Neuron (in vitro differentiated cells): ENCODE data around the gene CASTOR1.

Source experiments
- H2AFZ ChIP-seq: one replicate; pipeline ENCODE4 v1.6.1; 2013; ENCODE audit warnings: low read depth, mild to moderate bottlenecking, inconsistent platforms, low read length, moderate library complexity
- H3K27me3 ChIP-seq: one replicate; pipeline ENCODE4 v1.6.1; 2013; ENCODE audit warnings: low read length; ENCODE audit not compliant: insufficient read depth
- H3K36me3 ChIP-seq: one replicate; pipeline ENCODE4 v1.6.1; 2013; ENCODE audit warnings: low read length; ENCODE audit not compliant: insufficient read depth
- H3K4me1 ChIP-seq: one replicate; pipeline ENCODE4 v1.6.1; 2013; ENCODE audit warnings: low read length; ENCODE audit not compliant: insufficient read depth
- H3K4me3 ChIP-seq: 2 replicates; pipeline ENCODE4 v1.5.1; 2013; ENCODE audit warnings: mild to moderate bottlenecking, low read length, moderate library complexity
- H3K9me3 ChIP-seq: one replicate; pipeline ENCODE4 v1.6.1; 2013; ENCODE audit warnings: low read length

CASTOR1 gene

DNA sequence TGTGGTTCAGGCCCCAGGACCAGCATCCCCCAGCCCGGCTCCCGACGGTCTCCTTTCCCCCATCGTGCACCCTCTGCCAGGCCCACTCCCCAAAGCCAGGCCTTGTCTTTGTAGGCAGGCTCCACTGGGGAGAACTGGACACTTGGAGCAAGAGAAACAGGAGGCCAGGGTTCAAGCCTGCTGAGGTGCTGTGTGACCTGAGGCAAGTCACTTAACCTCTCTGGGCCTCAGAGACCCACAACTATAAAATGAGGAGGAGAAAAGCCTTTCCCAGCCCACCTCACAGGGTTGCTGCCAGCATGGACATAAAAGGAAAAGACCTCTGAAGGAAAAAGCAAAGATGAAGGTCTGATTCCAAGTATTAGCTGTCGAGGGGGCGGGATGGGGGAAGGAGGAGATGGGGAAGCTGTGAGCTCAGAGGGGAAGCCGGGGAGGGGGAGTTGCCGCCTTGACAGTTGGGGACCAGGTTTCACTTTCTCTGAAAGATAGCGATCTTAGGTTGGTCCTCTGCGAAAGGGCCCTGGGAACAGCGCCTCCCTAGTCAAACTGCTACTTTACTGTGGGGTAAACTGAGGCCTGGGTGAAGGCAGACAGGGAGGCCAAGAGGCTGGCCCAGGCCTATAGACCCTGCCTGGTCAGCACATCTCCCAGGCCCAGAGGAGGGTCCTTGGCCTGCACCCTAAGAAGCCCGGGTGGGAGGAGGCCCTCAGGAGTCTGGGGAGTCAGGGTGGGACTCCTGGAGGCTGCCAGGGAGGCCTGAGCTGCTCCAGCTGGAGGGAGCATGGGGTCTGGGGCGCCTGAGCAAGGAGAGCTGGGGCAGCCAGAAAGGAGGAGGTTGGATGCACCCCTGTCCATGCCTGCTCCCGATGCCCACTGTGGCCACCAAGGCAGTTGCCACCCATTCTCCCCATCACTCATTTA is 21.7 kb downstream of the CASTOR1 start:
- Histone ChIP-seq H2AFZ (no peak overlapping the region), H3K27me3 (peaks cover 8% of the 10 kb centered on the region), H3K4me1 (peaks cover 5% of the 10 kb centered on the region), H3K9me3 (no peaks in the 10 kb centered on the region), H3K4me3 (no peak overlapping the region), H3K36me3 (no peaks in the 10 kb centered on the region)

- no peak within 1 kb of the TSS for H3K4me3 ChIP-seq
- peaks cover 14% of the 10 kb centered on the region for H3K4me1 ChIP-seq
- H3K36me3 ChIP-seq, result no peaks in the 10 kb centered on the region
Measured at GRCh38 chr22:30266445-30267381, 22.6 kb downstream of the CASTOR1 start, which contains the start of gene OSM. Gene OSM, minus strand, starts transcription at chr22:30266851. Its CDS starts 52 bp downstream, at chr22:30266799.

DNA sequence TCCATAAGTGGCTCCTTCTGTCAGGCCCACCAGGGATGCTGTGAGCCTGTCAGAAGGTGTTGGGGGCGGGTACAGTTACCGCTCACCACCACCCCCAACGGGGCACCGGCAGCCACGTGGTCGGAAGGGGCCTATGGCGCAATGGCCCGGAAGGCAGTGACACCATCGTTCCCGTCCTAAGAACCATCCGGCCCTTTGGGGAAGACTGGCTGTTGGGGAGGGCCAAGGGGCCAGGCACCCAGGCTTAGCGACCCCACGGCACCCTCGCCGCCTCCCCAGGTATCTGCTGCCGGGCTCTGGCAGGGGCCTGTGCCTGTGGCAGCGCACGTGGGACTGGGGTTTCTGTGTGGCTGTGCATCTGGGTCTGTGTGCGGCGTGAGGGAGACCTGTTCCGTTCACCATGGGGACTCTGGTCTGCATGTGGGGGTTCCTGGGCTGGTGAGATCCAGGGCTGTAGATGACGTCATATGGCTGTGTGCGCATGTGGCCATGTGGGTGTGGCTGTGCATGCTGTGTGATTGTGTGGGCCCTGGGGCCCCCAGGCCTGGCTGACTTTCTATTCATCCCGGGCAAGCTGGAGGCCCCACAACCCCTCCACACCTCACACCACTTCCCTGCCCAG is 23.4 kb downstream of the CASTOR1 start:
- no peaks in the 10 kb centered on the region for H3K9me3 ChIP-seq
- peaks cover 8% of the 10 kb centered on the region for H3K27me3 ChIP-seq
- no peaks in the 10 kb centered on the region for H3K36me3 ChIP-seq
- no peak overlapping the region for H2AFZ ChIP-seq
- H3K4me1 ChIP-seq, result peaks cover 20% of the 10 kb centered on the region
- no peak overlapping the region for H3K4me3 ChIP-seq

More at GRCh38 chr22:30266445-30267381, 22.6 kb downstream of the CASTOR1 start, which contains the start of gene OSM:
- H2AFZ ChIP-seq, result no peak within 1 kb of the TSS
- H3K9me3 ChIP-seq, result no peaks in the 10 kb centered on the region
- H3K27me3 ChIP-seq, result peaks cover 8% of the 10 kb centered on the region

GRCh38 chr22:30265131-30265720 is 24.1 kb downstream of the CASTOR1 start:
- no peak overlapping the region for H3K4me3 ChIP-seq
- H3K9me3 ChIP-seq, result no peaks in the 10 kb centered on the region
- H2AFZ ChIP-seq, result no peak overlapping the region
- H3K36me3 ChIP-seq, result no peaks in the 10 kb centered on the region
- peaks cover 8% of the 10 kb centered on the region for H3K27me3 ChIP-seq
- peaks cover 20% of the 10 kb centered on the region for H3K4me1 ChIP-seq

DNA sequence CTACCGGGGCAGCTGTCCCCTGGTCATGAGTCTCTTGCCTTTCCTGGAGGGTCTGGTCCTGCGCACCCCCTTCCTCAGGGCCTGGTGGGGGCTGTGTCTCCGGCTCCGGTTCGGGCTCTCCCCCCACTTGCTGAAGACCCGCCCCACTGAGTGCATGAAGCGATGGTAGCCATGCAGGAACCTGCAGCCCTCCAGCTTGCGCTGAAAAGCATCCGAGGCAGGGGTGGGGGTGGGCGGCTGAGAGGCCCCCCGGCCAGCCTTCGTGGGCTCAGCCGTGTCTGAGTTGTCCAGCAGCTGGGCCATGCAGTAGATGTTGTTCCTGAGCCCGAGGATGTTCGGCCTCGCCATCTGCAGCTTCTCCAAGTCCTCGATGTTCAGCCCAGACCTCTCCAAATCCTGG is 25.4 kb downstream of the CASTOR1 start:
- Histone ChIP-seq H3K4me1 (peaks cover 20% of the 10 kb centered on the region), H2AFZ (no peak overlapping the region), H3K4me3 (no peak overlapping the region), H3K27me3 (peaks cover 8% of the 10 kb centered on the region), H3K9me3 (no peaks in the 10 kb centered on the region), H3K36me3 (no peaks in the 10 kb centered on the region)

DNA sequence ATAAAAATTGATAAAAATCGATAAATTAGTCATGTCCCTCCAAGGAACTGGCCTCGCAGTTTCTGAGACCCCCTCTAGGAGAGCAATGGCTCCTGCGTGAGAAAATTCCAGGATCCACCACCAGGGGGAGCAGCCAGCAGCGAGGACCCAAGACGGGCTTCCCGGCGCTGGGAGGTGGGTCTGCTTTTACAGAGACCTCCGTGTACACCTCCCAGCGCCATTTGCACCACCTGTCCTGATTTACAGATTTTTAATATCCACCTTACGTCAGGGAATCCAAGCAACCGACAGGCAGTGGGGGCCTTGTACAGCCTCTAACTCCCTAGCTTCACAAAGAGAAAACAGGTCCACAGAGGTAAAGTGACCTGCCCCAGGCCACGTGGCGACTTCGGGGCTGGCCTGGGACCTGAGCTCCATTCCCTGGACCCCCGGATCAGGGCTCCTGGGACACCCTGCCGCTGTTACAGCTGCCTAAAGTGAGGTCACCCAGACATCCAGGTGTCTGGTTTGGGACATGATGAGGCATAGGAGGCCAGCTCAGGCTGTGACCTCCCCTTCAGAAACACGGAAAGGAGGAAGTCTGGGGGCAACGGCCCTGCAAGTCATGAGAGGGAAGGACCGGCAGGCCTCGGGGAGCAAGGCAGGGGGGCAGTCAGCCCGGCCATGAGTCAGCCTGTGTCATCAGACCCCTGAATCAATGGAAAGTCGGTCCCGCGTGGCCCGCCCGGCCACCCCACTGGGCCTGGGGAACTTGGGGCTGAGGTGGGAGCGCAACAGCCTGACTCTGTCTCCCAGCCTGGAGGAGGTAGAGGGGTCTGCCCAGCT is 26.2 kb downstream of the CASTOR1 start:
- Histone ChIP-seq H3K4me3 (no peak overlapping the region), H3K36me3 (no peaks in the 10 kb centered on the region), H3K4me1 (peaks cover 22% of the 10 kb centered on the region), H3K9me3 (no peaks in the 10 kb centered on the region), H3K27me3 (peaks cover 8% of the 10 kb centered on the region), H2AFZ (no peak overlapping the region)

GRCh38 chr22:30262112-30262511 is 27.2 kb downstream of the CASTOR1 start:
- H3K9me3 ChIP-seq, result no peaks in the 10 kb centered on the region

DNA sequence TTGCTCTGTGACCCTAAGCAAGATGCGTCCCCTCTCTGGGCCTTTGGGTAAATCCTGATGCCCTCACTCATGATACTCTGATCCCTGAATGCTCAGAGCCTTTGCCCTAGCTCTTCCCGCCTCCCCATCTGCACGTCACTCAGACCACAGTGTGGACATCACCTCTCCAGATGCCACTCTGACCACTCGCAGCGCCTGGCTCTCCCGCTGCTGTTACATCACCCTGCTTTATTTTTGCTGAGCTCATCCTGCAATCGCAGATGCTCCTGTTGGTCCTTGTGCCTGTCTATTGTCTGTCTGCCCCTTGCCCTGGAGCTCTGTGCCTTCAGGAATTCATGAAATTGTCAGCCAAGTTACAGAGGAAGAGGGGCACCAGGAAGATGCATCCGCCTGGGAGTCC is 28.2 kb downstream of the CASTOR1 start:
- H3K4me3 ChIP-seq, result no peak overlapping the region
- H3K9me3 ChIP-seq, result no peaks in the 10 kb centered on the region
- H2AFZ ChIP-seq, result no peak overlapping the region
- H3K27me3 ChIP-seq, result peaks cover 8% of the 10 kb centered on the region
- H3K36me3 ChIP-seq, result no peaks in the 10 kb centered on the region
- peaks cover 28% of the 10 kb centered on the region for H3K4me1 ChIP-seq

More at GRCh38 chr22:30262112-30262511, 27.2 kb downstream of the CASTOR1 start:
- Histone ChIP-seq H3K4me3 (no peak overlapping the region), H3K36me3 (no peaks in the 10 kb centered on the region), H3K4me1 (peaks cover 24% of the 10 kb centered on the region), H2AFZ (no peak overlapping the region), H3K27me3 (peaks cover 8% of the 10 kb centered on the region)

- Histone ChIP-seq H2AFZ (no peak overlapping the region), H3K9me3 (no peaks in the 10 kb centered on the region), H3K4me3 (no peak overlapping the region), H3K36me3 (no peaks in the 10 kb centered on the region), H3K27me3 (peaks cover 8% of the 10 kb centered on the region), H3K4me1 (peaks cover 29% of the 10 kb centered on the region)
Measured at GRCh38 chr22:30260682-30261081, 28.6 kb downstream of the CASTOR1 start.

- no peak overlapping the region for H2AFZ ChIP-seq
- H3K4me3 ChIP-seq, result no peak overlapping the region
- peaks cover 29% of the 10 kb centered on the region for H3K4me1 ChIP-seq
- no peaks in the 10 kb centered on the region for H3K9me3 ChIP-seq
- no peaks in the 10 kb centered on the region for H3K36me3 ChIP-seq
- H3K27me3 ChIP-seq, result peaks cover 8% of the 10 kb centered on the region
Measured at GRCh38 chr22:30260276-30260675, 29.0 kb downstream of the CASTOR1 start.

- no peaks in the 10 kb centered on the region for H3K9me3 ChIP-seq
- no peak overlapping the region for H3K4me3 ChIP-seq
- no peak overlapping the region for H2AFZ ChIP-seq
- H3K36me3 ChIP-seq, result no peaks in the 10 kb centered on the region
- no peaks in the 10 kb centered on the region for H3K27me3 ChIP-seq
- H3K4me1 ChIP-seq, result peaks cover 40% of the 10 kb centered on the region
Measured at GRCh38 chr22:30254314-30254713, 35.0 kb downstream of the CASTOR1 start.
